Measurements from ENCODE around the gene PTPRG. TPM values are rescaled to one million over a fixed set of nuclear protein-coding genes. Genes with fewer than 3 reads are reported as not detected.

The PTPRG gene
- total RNA-seq, 2 donors from 2014 or later = 33.9 to 39.2 TPM

GRCh38 chr3:61985020-61985419 lies 423.6 kb downstream of the PTPRG start:
- TF ChIP-seq, protein P1, sequence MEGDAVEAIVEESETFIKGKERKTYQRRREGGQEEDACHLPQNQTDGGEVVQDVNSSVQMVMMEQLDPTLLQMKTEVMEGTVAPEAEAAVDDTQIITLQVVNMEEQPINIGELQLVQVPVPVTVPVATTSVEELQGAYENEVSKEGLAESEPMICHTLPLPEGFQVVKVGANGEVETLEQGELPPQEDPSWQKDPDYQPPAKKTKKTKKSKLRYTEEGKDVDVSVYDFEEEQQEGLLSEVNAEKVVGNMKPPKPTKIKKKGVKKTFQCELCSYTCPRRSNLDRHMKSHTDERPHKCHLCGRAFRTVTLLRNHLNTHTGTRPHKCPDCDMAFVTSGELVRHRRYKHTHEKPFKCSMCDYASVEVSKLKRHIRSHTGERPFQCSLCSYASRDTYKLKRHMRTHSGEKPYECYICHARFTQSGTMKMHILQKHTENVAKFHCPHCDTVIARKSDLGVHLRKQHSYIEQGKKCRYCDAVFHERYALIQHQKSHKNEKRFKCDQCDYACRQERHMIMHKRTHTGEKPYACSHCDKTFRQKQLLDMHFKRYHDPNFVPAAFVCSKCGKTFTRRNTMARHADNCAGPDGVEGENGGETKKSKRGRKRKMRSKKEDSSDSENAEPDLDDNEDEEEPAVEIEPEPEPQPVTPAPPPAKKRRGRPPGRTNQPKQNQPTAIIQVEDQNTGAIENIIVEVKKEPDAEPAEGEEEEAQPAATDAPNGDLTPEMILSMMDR (IDR thresholded peaks at IDR 0.05) = no peak
- Histone ChIP-seq H3K4me1 (peaks cover 0 to 19% of the 10 kb centered on the region in 2 donors), H3K36me3 (no peaks in the 10 kb centered on the region), H3K27me3 (no peaks in the 10 kb centered on the region), H3K9me3 (no peaks in the 10 kb centered on the region), H3K4me3 (no peak overlapping the region), H3K27ac (no peak overlapping the region)
- DNase-seq (ENCODE audit: low spot score) = no peak

DNA sequence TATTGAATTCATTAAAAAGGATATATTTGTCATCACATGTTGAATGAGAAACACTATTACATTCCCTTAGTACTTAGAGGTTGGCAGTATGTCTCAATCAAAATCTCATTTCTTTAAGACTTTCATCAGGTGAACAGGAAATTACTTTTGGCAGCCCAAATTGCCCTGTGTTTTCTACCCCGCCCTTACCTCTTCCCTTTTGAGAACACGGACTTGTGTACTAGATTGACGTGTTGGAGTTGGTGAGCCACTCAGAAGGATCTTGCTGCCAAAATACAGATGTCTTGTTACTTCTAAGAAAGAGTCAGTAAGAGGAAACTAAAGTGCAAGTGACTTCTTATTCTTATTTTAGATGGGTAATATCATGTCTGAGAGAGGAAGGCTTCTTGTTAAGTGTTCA lies 425.1 kb downstream of the PTPRG start:
- TF ChIP-seq, protein P1 (IDR thresholded peaks at IDR 0.05) = no peak
- no peak overlapping the region for H3K4me3 ChIP-seq
- no peak overlapping the region for H3K27ac ChIP-seq
- H3K4me1 ChIP-seq = peaks cover 0 to 9% of the 10 kb centered on the region in 2 donors
- H3K27me3 ChIP-seq = no peaks in the 10 kb centered on the region
- no peaks in the 10 kb centered on the region for H3K36me3 ChIP-seq
- no peaks in the 10 kb centered on the region for H3K9me3 ChIP-seq
- no peak for DNase-seq (ENCODE audit: low spot score)

DNA sequence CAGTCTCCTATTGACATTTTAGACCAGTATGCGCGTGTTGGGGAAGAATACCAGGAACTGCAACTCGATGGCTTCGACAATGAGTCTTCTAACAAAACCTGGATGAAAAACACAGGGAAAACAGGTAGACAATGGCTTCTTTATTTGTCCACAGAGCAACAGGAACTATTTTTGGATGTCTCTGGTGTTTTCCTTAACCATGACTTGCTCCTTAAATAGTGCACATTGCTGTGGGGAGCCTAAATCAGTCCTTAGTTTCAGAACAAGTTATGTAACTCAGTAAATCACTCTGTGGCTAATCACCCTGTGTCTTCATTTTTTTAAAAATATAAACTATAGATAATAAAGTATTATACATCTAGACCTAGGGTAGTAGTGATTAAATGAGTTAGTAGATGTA lies 428.3 kb downstream of the PTPRG start:
- no peaks in the 10 kb centered on the region for H3K9me3 ChIP-seq
- H3K27me3 ChIP-seq = no peaks in the 10 kb centered on the region
- peaks cover 0 to 12% of the 10 kb centered on the region in 2 donors for H3K4me1 ChIP-seq
- H3K27ac ChIP-seq = no peak overlapping the region
- TF ChIP-seq, protein P1 (IDR thresholded peaks at IDR 0.05) = no peak
- no peak for DNase-seq (ENCODE audit: low spot score)
- H3K4me3 ChIP-seq = no peak overlapping the region
- no peaks in the 10 kb centered on the region for H3K36me3 ChIP-seq

- Histone ChIP-seq H3K36me3 (no peaks in the 10 kb centered on the region), H3K4me1 (peaks cover 0 to 4% of the 10 kb centered on the region in 2 donors), H3K9me3 (no peaks in the 10 kb centered on the region), H3K27ac (no peak overlapping the region), H3K27me3 (no peaks in the 10 kb centered on the region), H3K4me3 (no peak overlapping the region)
- DNase-seq (ENCODE audit: low spot score) = no peak
- TF ChIP-seq, protein P1 (IDR thresholded peaks at IDR 0.05) = no peak
Measured at GRCh38 chr3:61990327-61991027, 429.1 kb downstream of the PTPRG start.

GRCh38 chr3:61991706-61992105 lies 430.3 kb downstream of the PTPRG start:
- Histone ChIP-seq H3K9me3 (no peaks in the 10 kb centered on the region), H3K4me1 (peaks cover 0 to 11% of the 10 kb centered on the region in 2 donors), H3K36me3 (no peaks in the 10 kb centered on the region), H3K4me3 (no peak overlapping the region), H3K27ac (no peak overlapping the region), H3K27me3 (no peaks in the 10 kb centered on the region)
- TF ChIP-seq, protein P1 (IDR thresholded peaks at IDR 0.05) = no peak
- DNase-seq (ENCODE audit: low spot score) = no peak

- Histone ChIP-seq H3K4me3 (no peak overlapping the region), H3K27ac (no peak overlapping the region), H3K9me3 (no peaks in the 10 kb centered on the region), H3K36me3 (no peaks in the 10 kb centered on the region), H3K4me1 (peaks cover 0 to 19% of the 10 kb centered on the region in 2 donors), H3K27me3 (no peaks in the 10 kb centered on the region)
- TF ChIP-seq, protein P1 (IDR thresholded peaks at IDR 0.05) = no peak
- DNase-seq (ENCODE audit: low spot score) = no peak
Measured at GRCh38 chr3:61996366-61996765, 435.0 kb downstream of the PTPRG start.
